Thymus (tissue), 11 donors: Measurements from ENCODE around the gene TOMM6. TPM values are rescaled to one million over a fixed set of nuclear protein-coding genes. Genes with fewer than 3 reads are reported as not detected.

Experiments used
- DNase-seq, 9 donors: peaks; one replicate each; pipeline ENCODE4 v3.0.0-alpha.2; 2013; ENCODE audit warnings: low spot score in 9 of 9, low read depth in 6 of 9, missing footprints in 1 of 9
- H3K27ac ChIP-seq, 2 donors: one replicate each; pipeline ENCODE4 v1.5.1; 2013; ENCODE audit warnings: control low read depth in 1 of 2, low read depth in 1 of 2, low read length in 1 of 2, mild to moderate bottlenecking in 1 of 2, moderate library complexity in 1 of 2
- H3K27me3 ChIP-seq, 2 donors: one replicate each; pipeline ENCODE4 v1.5.1; 2013; ENCODE audit warnings: low read length in 1 of 2; ENCODE audit not compliant: control insufficient read depth in 2 of 2, insufficient read depth in 1 of 2
- H3K36me3 ChIP-seq, 2 donors: one replicate each; pipeline ENCODE4 v1.5.1; 2013; ENCODE audit warnings: low read length in 1 of 2, mild to moderate bottlenecking in 1 of 2, moderate library complexity in 1 of 2; ENCODE audit not compliant: control insufficient read depth in 2 of 2, insufficient read depth in 2 of 2
- H3K4me1 ChIP-seq, 2 donors: one replicate each; pipeline ENCODE4 v1.5.1; 2013; ENCODE audit warnings: low read length in 2 of 2; ENCODE audit not compliant: control insufficient read depth in 2 of 2, insufficient read depth in 2 of 2
- H3K4me3 ChIP-seq, 2 donors: one replicate each; pipeline ENCODE4 v1.5.1; 2013; ENCODE audit warnings: low read length in 2 of 2, control low read depth in 1 of 2, mild to moderate bottlenecking in 1 of 2
- H3K9me3 ChIP-seq, 2 donors: one replicate each; pipeline ENCODE4 v1.5.1; 2013; ENCODE audit warnings: low read length in 1 of 2, mild to moderate bottlenecking in 1 of 2; ENCODE audit not compliant: control insufficient read depth in 2 of 2, insufficient read depth in 1 of 2
- WGBS: extraction: QIAGEN DNeasy Blood & Tissue Kit; methylation state at CpG from one replicate; pipeline ENCODE4 v1.1.7; 2013; 5-methylcytosine and 5-hydroxymethylcytosine counted together
- polyA plus RNA-seq: library from polyadenylated mRNA; stranded (reverse); fragments of 200-250 nt; gene quantifications from one replicate; pipeline ENCODE4 v1.2.3, GENCODE V29; 2013
- total RNA-seq: library from RNA; stranded (reverse); fragments of 120-200 nt; gene quantifications from one replicate; pipeline ENCODE4 v1.2.4, GENCODE V29; 2013
- donor health status: healthy.

The TOMM6 gene
- total and polyA plus RNA-seq, 2 donors: 216 to 347 TPM

DNA sequence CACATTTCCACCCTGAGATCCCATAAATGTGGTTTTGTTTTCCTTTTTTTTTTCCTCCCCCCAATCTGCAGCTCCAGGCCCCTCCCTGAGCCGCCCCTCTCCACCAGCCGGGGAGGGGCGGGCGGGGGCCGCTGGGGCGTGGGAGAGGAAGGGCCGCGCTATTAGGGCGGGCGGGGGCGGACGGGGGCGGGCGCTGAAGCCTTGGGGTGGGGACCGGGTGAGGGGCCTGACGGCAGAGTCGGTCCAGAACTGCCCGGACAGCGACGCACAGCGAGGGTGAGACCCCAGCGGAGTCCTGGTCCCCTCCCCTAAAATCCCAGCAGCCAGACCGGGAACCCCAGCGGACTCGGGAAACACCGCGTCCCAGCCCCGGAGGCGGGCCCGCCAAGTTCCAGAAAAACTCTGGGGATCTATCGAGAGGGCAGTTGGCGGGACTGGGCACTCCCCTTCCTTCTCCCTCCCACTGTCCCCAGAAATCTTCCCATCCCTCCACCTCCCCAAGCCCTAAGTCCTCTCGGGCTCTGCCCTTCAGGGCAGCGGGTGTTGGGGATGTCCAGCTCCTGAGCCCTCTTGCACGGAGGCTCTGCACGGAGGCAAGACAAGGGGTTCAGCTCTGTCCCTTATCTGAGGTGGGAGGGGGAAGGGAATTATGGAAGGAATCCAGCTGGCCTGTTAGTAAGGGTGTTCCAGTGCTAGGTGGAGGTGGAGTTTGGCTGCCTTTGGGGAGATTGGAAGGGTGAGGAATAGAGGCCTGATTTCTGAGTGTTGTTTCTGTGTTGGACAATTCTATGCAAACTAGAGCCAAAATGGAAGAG is 6.7 kb upstream of the TOMM6 start, which contains the start of gene PRICKLE4:
Gene PRICKLE4 (plus strand): TSS at position 232 of the 815 bp plus-strand sequence. CDS start 2,692 bp downstream, outside the sequence.
- H3K9me3 ChIP-seq: no peaks in the 10 kb centered on the region
- H3K4me3 ChIP-seq: peak within 1 kb of the TSS; percentile 61 to 80
- no peak for DNase-seq
- 2% methylated on average over 36 of the region's 36 CpGs for WGBS
- H3K27me3 ChIP-seq: peaks cover 13 to 44% of the 10 kb centered on the region in 2 donors
- H3K4me1 ChIP-seq: peaks cover 11 to 33% of the 10 kb centered on the region in 2 donors
- H3K27ac ChIP-seq: peak within 1 kb of the TSS; percentile 26 to 34
- H3K36me3 ChIP-seq: peaks cover 0 to 4% of the 10 kb centered on the region in 2 donors

DNA sequence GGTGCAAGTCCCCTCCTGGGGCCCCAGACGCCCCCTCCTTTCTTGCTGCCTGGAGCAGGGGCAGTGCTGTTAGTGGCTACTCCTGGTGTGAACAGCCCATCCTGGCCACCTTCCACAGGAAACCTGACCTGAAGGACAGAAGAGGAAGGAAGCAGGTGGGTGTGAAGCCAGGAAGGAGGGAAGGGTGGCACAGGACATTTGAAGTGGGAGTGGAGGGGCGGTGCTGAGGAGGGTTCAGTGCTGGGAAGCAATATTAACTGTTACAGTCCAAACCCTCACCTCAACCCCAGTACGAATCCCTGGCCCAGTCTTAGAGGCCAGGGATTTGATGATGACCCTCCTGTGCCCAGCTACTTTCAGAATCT is 6.1 kb upstream of the TOMM6 start:
- Histone ChIP-seq H3K4me3 (no peak overlapping the region), H3K36me3 (peaks cover 0 to 4% of the 10 kb centered on the region in 2 donors), H3K4me1 (peaks cover 17 to 39% of the 10 kb centered on the region in 2 donors), H3K27me3 (peaks cover 13 to 48% of the 10 kb centered on the region in 2 donors), H3K27ac (no peak overlapping the region), H3K9me3 (peaks cover 0 to 4% of the 10 kb centered on the region in 2 donors)
- WGBS: 39% methylated on average over 3 of the region's 3 CpGs
- no peak for DNase-seq

DNA sequence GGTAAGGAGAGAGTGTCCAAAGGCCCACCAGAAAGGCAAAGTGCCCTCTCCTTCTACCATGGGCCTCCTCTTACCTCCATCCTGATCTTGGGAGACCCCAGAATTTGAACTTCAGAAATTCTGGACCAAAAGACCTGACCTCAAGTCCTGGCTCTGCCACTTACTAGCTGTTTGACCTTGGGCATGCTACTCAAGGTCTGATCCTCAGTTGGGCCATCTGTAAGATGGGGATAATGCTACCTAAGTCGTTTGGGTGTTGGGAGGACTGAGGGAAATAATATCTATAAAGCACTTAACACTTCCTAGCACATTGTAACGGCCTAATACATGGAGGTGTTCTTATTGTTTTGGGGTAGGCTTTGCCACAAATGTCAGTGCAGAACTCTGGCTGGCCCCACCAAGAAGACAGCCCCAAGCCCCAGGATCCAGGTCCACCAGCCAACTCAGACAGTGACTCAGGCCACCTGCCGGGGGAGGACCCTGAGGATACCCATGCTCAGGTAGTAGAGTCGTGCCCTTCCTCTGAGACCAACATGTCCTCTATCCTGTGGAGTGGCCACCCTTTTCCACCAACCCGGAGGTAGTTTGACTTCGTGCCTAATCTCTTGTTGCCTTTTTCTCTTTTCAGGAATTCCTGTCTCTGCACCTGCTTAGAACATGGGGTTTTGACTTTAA is 4.3 kb upstream of the TOMM6 start:
- Histone ChIP-seq H3K4me1 (peaks cover 17 to 39% of the 10 kb centered on the region in 2 donors), H3K9me3 (peaks cover 0 to 4% of the 10 kb centered on the region in 2 donors), H3K4me3 (no peak overlapping the region), H3K27me3 (peaks cover 13 to 48% of the 10 kb centered on the region in 2 donors), H3K27ac (no peak overlapping the region), H3K36me3 (no peaks in the 10 kb centered on the region)
- 90% methylated on average over 6 of the region's 6 CpGs for WGBS
- no peak for DNase-seq

DNA sequence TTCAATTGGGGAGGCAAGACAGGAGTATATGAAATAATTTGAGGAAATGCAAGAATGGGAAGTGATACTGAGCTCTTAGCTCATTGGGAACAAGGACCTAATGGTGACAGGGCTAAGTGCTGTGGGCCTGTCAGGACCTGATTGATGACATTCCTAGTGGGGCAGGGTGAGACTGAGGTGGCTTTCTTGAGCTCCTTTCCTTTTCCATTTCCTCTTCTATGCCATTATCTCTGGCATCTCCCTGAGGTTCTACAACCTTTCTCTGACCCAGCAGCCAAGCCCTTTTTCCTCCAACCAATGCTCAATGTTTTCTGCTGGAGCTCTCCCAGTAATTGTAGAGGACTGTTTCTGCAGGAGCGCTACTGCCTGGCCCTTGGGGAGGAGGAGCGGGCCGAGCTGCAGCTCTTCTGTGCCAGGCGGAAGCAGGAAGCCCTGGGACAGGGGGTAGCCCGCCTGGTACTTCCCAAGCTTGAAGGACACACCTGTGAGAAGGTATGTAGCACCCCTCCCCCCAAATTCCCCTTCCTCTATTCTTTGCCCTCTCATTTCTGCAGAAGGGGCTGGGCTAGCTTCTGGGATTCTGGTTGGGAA is 2.8 kb upstream of the TOMM6 start:
- Histone ChIP-seq H3K4me1 (peaks cover 16 to 40% of the 10 kb centered on the region in 2 donors), H3K9me3 (peaks cover 0 to 4% of the 10 kb centered on the region in 2 donors), H3K27me3 (peaks cover 13 to 48% of the 10 kb centered on the region in 2 donors), H3K36me3 (peaks cover 0 to 9% of the 10 kb centered on the region in 2 donors), H3K4me3 (no peak overlapping the region), H3K27ac (no peak overlapping the region)
- no peak for DNase-seq
- 88% methylated on average over 5 of the region's 5 CpGs for WGBS

DNA sequence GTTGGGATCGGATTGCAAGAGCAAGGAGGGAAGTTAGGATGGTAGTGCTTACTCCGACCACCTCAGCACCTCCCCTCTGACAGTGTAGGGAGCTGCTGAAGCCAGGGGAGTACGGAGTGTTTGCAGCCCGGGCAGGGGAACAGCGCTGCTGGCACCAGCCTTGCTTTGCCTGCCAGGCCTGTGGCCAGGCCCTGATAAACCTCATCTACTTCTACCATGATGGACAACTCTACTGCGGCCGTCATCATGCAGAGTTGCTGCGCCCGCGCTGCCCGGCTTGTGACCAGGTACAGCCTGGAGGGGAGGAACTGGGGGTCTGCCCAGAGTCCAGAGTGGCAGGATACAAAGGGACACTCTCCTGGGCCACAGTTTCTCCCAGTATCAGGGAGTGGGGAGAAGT is 2.2 kb upstream of the TOMM6 start:
- H3K9me3 ChIP-seq: peaks cover 0 to 4% of the 10 kb centered on the region in 2 donors
- WGBS: 99% methylated on average over 11 of the region's 11 CpGs
- H3K4me3 ChIP-seq: no peak overlapping the region
- H3K36me3 ChIP-seq: peaks cover 0 to 15% of the 10 kb centered on the region in 2 donors
- no peak overlapping the region for H3K27ac ChIP-seq
- DNase-seq: no peak
- H3K27me3 ChIP-seq: peaks cover 13 to 47% of the 10 kb centered on the region in 2 donors
- peaks cover 16 to 39% of the 10 kb centered on the region in 2 donors for H3K4me1 ChIP-seq

DNA sequence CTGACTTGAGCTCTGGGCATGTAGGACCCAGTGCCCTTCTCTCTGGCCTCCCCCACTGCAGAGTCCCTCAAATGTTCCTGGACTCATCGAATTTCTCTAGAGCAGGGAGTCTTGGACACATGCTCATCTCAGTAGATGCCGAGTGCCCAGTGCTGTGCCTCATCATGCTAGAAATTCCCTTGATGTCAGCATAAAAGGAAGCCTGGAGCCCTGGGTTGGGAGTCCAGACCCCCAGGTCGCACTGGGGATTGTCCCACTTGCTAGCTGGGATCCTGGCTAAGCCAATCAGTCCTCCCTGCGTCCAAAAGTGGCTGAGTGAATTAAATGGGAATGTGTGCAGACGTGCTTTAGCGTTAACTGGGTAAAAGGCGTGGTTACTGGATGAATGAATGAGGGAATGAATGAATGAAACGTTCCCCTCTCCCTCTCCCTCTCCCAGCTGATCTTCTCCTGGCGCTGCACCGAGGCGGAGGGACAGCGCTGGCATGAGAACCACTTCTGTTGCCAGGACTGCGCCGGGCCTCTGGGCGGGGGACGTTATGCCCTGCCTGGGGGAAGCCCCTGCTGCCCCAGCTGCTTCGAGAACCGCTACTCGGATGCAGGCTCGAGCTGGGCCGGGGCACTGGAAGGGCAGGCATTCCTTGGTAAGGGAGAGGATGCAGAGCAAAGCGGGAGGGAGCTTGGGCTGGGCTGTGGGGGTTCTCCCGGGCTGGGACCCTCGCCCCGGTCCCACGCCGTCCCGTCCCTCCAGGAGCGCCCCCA is 1.6 kb upstream of the TOMM6 start:
- WGBS: 51% methylated on average over 29 of the region's 29 CpGs
- no peak for DNase-seq
- no peak overlapping the region for H3K27ac ChIP-seq
- peaks cover 14 to 34% of the 10 kb centered on the region in 2 donors for H3K4me1 ChIP-seq
- peaks cover 0 to 21% of the 10 kb centered on the region in 2 donors for H3K36me3 ChIP-seq
- H3K9me3 ChIP-seq: peaks cover 0 to 4% of the 10 kb centered on the region in 2 donors
- H3K27me3 ChIP-seq: peaks cover 8 to 41% of the 10 kb centered on the region in 2 donors
- peak overlapping the region; percentile 37 to 92 for H3K4me3 ChIP-seq

DNA sequence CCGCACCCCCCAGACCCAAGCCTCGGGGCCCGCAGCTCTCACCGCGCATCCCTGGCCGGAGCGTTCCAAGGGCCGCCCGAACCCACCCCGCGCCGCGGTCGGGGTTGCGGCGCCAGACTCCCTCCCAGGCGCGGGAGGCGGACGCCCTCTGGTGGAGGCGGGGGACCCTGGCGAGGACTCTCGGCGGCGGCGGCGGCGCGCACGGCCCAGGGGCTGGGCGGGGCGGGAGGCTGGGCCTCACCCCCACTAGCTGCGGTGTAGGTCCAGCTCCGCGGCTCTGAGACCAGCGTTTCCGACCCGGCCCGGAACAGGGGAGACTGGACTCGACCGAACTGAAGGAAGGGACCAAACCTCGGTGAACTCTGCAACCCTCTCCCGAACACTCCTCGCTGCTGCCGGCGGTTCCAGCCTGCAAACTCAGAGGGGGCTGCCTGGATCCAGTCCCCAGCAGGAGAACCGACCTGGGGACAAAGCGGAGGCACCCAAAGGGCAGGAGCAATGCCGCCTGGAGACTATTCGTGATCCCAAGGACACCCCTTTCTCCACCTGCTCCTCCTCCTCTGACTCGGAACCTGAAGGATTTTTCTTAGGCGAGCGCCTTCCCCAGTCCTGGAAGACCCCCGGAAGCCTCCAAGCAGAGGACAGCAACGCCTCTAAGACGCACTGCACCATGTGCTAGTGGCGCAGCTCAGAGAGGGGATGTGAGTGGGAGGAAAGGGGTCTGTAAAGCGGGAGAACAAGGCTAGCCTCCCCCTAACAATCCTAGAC is 859 bp upstream of the TOMM6 start:
- Histone ChIP-seq H3K9me3 (peaks cover 0 to 4% of the 10 kb centered on the region in 2 donors), H3K27me3 (peaks cover under 1 to 33% of the 10 kb centered on the region in 2 donors), H3K36me3 (peaks cover 0 to 28% of the 10 kb centered on the region in 2 donors), H3K4me3 (peak overlapping the region; percentile 92 to 96), H3K27ac (peak overlapping the region; percentile 97 to 98), H3K4me1 (peaks cover 9 to 26% of the 10 kb centered on the region in 2 donors)
- DNase-seq: peak; percentile 27 to 91 (median 78)
- WGBS: under 1% methylated on average over 58 of the region's 58 CpGs

DNA sequence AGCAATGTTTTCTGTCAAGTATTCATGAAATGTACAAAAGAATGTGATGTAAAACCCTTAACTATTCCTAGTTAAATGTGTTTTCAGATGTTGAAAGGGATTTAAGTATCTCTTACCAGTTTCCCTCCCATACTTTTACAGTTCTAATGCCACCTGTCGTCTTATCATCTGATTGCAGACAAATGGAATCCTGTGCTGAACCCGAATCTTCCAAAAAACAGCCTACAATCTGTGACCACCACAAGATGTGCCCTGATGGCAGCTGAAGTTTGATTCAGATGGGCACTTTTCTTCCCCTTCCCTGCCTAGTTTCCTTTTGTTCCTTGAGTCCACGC is 1.9 kb downstream of the TOMM6 start:
- DNase-seq: no peak
- Histone ChIP-seq H3K27ac (no peak overlapping the region), H3K36me3 (peaks cover 3 to 44% of the 10 kb centered on the region in 2 donors), H3K4me1 (peaks cover 9 to 26% of the 10 kb centered on the region in 2 donors), H3K9me3 (peaks cover 0 to 4% of the 10 kb centered on the region in 2 donors), H3K27me3 (peaks cover 0 to 13% of the 10 kb centered on the region in 2 donors), H3K4me3 (no peak overlapping the region)
- 95% methylated on average over 3 of the region's 3 CpGs for WGBS
